Colonic mucosa (tissue), 4 donors: ENCODE data around the gene MRPL36. TPM values are rescaled to one million over a fixed set of nuclear protein-coding genes. Genes with fewer than 3 reads are reported as not detected.
"Not testable (repeated sequence)": the region's sequence is repeated elsewhere in the genome, so short reads cannot be mapped to it uniquely, and the experiment has no call there.

Source experiments
- DNase-seq: peaks from one replicate; pipeline ENCODE4 v3.0.0-alpha.2; 2020
- H3K27ac ChIP-seq: fragments of 200-600 bp; one replicate; pipeline ENCODE4 v1.8.0; 2021
- H3K27me3 ChIP-seq: fragments of 200-600 bp; one replicate; pipeline ENCODE4 v1.8.0; 2021
- H3K36me3 ChIP-seq: fragments of 200-600 bp; one replicate; pipeline ENCODE4 v1.8.0; 2021
- H3K4me1 ChIP-seq: fragments of 200-600 bp; one replicate; pipeline ENCODE4 v1.8.0; 2021; ENCODE audit warnings: mild to moderate bottlenecking
- H3K4me3 ChIP-seq: fragments of 200-600 bp; one replicate; pipeline ENCODE4 v1.8.0; 2021
- H3K9ac ChIP-seq, 2 donors: one replicate each; pipeline ENCODE4 v1.7.0; 2013; ENCODE audit warnings: control low read depth in 2 of 2, low read depth in 2 of 2, low read length in 2 of 2
- H3K9me3 ChIP-seq: fragments of 200-600 bp; one replicate; pipeline ENCODE4 v1.8.0; 2021
- intact Hi-C: fragments of 100-400 bp; cut with DNase I; formaldehyde crosslinking; loops from one replicate; pipeline ENCODE4 v1.14.1; 2022
- total RNA-seq, 2 donors: library from RNA; stranded (reverse); fragmentation: NEBNext Ultra II Directional in 1 of 2; extraction: Animal tissue kit (Norgen Biotek cat#: 25700) in 1 of 2; gene quantifications; one replicate each; pipeline ENCODE4 v1.2.1, GENCODE V29; 2021
- TF ChIP-seq, protein P1 (sequence below): fragments of 200-600 bp; IDR thresholded peaks from one replicate; pipeline ENCODE4 v1.8.0; 2022; ENCODE audit warnings: antibody characterized with exemption, mild to moderate bottlenecking
- donor health status: healthy.
- donor health status: DM: no; HTN: no; CAD: no.
- donor health status: DM: no; HTN: no; CAD: no.

MRPL36 gene
- total RNA-seq, 2 donors from 2014 or later = 33.0 to 56.3 TPM

- no peaks in the 10 kb centered on the region for H3K27me3 ChIP-seq
- no peak for DNase-seq
These were observed 45.2 kb upstream of the MRPL36 start for GRCh38 chr5:1844708-1845436.

DNA sequence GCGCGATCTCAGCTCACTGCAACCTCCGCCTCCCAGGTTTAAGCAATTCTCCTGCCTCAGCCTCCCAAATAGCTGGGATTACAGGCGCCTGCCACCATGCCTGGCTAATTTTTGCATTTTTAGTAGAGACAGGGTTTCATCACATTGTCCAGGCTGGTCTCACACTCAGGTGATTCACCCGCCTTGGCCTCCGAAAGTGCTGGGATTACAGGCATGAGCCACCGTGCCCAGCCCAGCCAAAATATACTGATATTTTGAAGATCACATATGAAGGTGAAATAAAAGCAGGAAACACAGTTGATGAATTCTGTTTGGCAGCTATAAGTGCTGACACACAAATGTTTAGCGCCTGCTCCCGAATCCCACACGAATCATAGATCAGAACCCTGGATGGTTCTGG, 44.1 kb upstream of the MRPL36 start:
- H3K27me3 ChIP-seq, intact Hi-C loops, H3K9ac ChIP-seq, H3K4me1 ChIP-seq, H3K27ac ChIP-seq, H3K36me3 ChIP-seq, H3K4me3 ChIP-seq, H3K9me3 ChIP-seq, DNase-seq: not testable (repeated sequence)

More at GRCh38 chr5:1844708-1845436, 45.2 kb upstream of the MRPL36 start:
- Histone ChIP-seq H3K36me3 (no peaks in the 10 kb centered on the region), H3K9ac (no peak overlapping the region), H3K4me1 (no peaks in the 10 kb centered on the region), H3K9me3 (no peaks in the 10 kb centered on the region), H3K27ac (no peak overlapping the region), H3K4me3 (no peak overlapping the region)
- TF ChIP-seq, protein P1, sequence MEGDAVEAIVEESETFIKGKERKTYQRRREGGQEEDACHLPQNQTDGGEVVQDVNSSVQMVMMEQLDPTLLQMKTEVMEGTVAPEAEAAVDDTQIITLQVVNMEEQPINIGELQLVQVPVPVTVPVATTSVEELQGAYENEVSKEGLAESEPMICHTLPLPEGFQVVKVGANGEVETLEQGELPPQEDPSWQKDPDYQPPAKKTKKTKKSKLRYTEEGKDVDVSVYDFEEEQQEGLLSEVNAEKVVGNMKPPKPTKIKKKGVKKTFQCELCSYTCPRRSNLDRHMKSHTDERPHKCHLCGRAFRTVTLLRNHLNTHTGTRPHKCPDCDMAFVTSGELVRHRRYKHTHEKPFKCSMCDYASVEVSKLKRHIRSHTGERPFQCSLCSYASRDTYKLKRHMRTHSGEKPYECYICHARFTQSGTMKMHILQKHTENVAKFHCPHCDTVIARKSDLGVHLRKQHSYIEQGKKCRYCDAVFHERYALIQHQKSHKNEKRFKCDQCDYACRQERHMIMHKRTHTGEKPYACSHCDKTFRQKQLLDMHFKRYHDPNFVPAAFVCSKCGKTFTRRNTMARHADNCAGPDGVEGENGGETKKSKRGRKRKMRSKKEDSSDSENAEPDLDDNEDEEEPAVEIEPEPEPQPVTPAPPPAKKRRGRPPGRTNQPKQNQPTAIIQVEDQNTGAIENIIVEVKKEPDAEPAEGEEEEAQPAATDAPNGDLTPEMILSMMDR = no peak
- intact Hi-C loops = no loop called here

GRCh38 chr5:1842004-1842819, 42.6 kb upstream of the MRPL36 start:
- TF ChIP-seq, protein P1 = no peak
- no peaks in the 10 kb centered on the region for H3K36me3 ChIP-seq
- no peaks in the 10 kb centered on the region for H3K4me1 ChIP-seq
- no peak overlapping the region for H3K27ac ChIP-seq
- H3K9ac ChIP-seq = no peak overlapping the region
- H3K27me3 ChIP-seq = no peaks in the 10 kb centered on the region
- intact Hi-C loops = no loop called here
- no peak overlapping the region for H3K4me3 ChIP-seq
- H3K9me3 ChIP-seq = no peaks in the 10 kb centered on the region
- no peak for DNase-seq

GRCh38 chr5:1840741-1841521, 41.3 kb upstream of the MRPL36 start:
- no peaks in the 10 kb centered on the region for H3K4me1 ChIP-seq
- no peaks in the 10 kb centered on the region for H3K36me3 ChIP-seq
- no peak overlapping the region for H3K27ac ChIP-seq
- no peaks in the 10 kb centered on the region for H3K27me3 ChIP-seq
- TF ChIP-seq, protein P1 = no peak
- no peaks in the 10 kb centered on the region for H3K9me3 ChIP-seq
- DNase-seq = no peak
- intact Hi-C loops = no loop called here
- no peak overlapping the region for H3K4me3 ChIP-seq
- H3K9ac ChIP-seq = no peak overlapping the region

DNA sequence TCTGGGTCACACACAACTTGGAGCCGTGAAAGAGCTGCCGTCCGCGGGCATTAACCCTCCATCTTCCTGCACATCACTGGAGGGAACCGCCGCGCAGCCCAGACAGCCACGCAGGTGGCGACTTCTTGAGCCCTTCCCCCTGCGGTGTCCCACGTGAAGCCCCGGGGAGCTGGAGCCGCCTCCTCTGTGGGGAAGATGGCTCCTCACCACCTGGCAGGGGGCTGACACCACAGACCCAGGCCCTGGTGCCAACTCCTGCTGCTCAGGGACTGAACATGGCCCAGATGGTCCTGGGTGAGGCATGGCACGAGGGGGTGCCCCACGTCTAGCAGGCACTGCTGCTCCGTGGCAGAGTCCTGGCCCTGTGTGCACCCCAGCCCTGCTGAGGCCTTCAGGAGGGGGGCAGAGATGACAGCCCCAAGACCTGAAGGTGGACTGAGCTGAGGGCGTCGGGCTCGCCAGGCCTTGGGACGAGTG, 40.5 kb upstream of the MRPL36 start:
- TF ChIP-seq, protein P1 = no peak
- Histone ChIP-seq H3K4me1 (no peaks in the 10 kb centered on the region), H3K4me3 (no peak overlapping the region), H3K27ac (no peak overlapping the region), H3K9ac (no peak overlapping the region), H3K27me3 (no peaks in the 10 kb centered on the region), H3K36me3 (no peaks in the 10 kb centered on the region), H3K9me3 (no peaks in the 10 kb centered on the region)
- DNase-seq = no peak
- intact Hi-C loops = no loop called here
